ENCODE data around the gene CDKN2C.
"Not testable (repeated sequence)": the region's sequence is repeated elsewhere in the genome, so short reads cannot be mapped to it uniquely, and the experiment has no call there.

CDKN2C gene

GRCh38 chr1:50979937-50980336 is 9.9 kb downstream of the CDKN2C start:
- DNase-seq (ENCODE audit: low spot score) = no peak

GRCh38 chr1:50980505-50980904 is 10.5 kb downstream of the CDKN2C start:
- DNase-seq (ENCODE audit: low spot score) = no peak

- DNase-seq (ENCODE audit: low spot score) = no peak
Observed at GRCh38 chr1:50981741-50982140, 11.7 kb downstream of the CDKN2C start.

DNA sequence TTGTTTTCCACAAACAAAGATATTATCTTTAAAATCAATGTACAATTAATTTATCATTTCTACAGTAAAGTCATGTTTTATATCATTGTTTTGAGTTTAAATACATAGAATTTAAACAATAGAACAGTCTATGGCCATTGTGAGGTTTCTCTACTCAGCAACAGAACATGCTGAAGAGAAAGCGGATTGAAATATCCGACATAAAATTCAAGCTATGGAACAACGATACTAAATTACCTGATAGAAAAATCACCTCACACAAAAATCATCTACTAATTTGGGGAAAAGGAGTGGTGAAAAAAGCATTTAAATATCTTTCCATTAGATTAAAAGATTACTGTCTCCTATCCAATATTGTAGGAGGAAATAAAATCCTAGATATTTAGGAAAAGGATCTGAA is 12.6 kb downstream of the CDKN2C start:
- DNase-seq (ENCODE audit: low spot score) = no peak

GRCh38 chr1:50983219-50983802 is 13.3 kb downstream of the CDKN2C start:
- no peak for DNase-seq (ENCODE audit: low spot score)

- DNase-seq (ENCODE audit: low spot score) = no peak
Observed at GRCh38 chr1:50985094-50985493, 15.0 kb downstream of the CDKN2C start.

DNA sequence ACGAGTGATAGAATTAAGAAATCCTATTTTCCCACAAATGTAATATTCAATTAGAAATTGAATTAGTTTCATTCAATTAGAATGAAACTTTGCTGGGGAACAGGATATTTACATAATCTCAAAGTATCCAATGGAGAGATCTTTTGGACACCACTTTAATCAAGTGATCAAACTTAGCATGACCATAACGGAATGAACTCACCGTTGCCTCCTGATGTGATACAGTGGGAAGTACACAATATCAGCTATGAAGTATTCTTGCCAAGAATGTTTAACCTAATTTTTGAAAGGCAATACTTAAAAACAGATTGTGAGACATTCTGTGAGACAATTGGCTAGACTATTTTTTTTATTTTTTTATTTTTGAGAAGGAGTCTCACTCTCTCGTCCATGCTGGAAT is 16.6 kb downstream of the CDKN2C start:
- DNase-seq (ENCODE audit: low spot score) = no peak

DNA sequence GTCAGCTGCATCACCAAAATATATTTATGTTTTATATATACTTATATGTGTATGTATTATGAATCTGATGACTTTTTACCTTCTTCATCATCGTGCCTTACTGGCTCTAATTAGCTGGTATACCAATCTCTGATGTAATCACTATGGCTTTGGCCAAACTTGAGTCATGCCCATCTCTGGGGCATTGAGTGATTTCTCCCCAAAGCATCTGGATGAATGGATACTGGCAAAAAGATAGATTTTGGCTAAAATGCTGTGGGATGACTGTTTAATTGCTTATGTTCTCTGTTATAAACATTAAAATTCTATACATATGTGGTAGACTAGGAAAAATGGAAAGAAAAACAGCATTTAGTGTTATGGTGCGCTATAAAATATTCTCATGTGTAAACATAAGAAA is 19.6 kb downstream of the CDKN2C start:
- no peak for DNase-seq (ENCODE audit: low spot score)

DNA sequence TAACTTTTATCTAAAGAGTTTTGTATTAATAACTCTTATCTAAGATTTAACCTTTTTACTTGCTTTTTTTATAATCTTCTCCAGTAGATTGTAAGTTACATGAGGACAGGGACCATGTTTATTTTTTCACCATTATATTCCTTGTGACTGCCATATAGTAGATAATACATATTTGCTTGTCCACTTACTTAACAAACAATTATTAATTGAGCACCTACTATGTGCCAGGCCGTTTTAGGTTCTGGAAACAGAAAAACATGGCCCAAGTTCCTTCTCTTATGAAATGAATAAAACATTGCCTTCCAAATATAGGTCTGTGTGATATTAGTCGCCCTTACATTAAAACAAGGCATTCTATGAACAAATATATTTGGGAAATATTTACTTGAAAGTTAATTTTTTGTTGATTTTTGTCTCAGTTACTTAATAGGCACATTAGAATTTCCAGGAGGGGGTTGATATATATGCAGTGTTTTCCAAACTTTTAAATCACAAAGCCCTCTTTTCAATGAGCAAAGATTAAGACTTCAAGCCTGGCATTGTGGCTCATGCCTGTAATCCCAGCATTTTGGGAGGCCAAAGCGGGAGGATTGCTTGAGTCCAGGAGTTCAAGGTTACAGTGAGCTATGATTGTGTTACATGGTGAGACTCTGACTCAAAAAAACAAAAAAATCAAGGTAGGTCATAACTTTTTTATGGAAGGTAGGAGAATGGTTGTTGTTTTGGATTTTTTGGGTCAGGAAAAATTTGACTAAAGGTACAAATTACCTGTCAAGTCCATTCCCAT is 22.7 kb downstream of the CDKN2C start:
- no peak for DNase-seq (ENCODE audit: low spot score)

- no peak for DNase-seq (ENCODE audit: low spot score)
Observed at GRCh38 chr1:50993645-50994044, 23.6 kb downstream of the CDKN2C start.

DNA sequence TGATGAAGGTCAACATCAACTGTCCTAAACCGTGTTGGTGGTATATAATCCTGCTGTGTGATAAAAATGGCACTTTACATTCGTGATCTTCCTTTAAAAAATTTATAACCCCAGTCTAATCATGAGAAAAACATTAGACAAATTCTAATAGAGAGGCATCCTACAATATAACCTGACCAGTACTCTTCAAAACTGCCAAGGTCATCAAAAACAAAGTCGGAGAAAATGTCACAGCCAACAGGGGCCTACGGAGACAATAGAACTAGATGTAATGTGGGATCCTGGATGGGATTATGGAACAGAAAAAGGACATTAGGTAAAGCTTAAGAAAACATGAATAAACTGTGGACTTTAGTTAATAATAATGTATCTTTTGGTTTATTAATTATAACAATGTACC is 25.0 kb downstream of the CDKN2C start:
- no peak for DNase-seq (ENCODE audit: low spot score)

GRCh38 chr1:50995651-50996050 is 25.6 kb downstream of the CDKN2C start:
- no peak for DNase-seq (ENCODE audit: low spot score)

GRCh38 chr1:50996083-50996482 is 26.0 kb downstream of the CDKN2C start:
- DNase-seq (ENCODE audit: low spot score) = no peak

GRCh38 chr1:50999375-50999774 is 29.3 kb downstream of the CDKN2C start:
- DNase-seq (ENCODE audit: low spot score) = not testable (repeated sequence)

- no peak for DNase-seq (ENCODE audit: low spot score)
Observed at GRCh38 chr1:51000160-51000559, 30.1 kb downstream of the CDKN2C start.

DNA sequence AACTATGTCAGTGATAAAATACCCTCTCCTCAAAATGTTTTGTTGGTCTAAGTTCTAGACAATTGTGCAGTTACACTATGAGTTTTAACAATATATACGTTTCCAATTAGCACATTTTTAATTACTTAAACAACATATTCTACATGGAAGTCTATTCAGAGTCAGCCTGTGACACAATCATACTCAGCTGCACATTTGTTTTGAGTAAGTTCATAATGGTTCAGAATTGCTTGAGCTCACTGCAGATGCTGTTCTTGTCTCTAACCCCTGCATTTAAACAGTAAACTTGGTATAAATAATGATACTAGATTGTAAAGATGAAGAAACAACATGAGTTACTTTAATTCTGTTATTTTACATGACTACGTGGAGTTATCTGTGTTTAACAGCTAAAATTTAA is 30.6 kb downstream of the CDKN2C start:
- DNase-seq (ENCODE audit: low spot score) = no peak

DNA sequence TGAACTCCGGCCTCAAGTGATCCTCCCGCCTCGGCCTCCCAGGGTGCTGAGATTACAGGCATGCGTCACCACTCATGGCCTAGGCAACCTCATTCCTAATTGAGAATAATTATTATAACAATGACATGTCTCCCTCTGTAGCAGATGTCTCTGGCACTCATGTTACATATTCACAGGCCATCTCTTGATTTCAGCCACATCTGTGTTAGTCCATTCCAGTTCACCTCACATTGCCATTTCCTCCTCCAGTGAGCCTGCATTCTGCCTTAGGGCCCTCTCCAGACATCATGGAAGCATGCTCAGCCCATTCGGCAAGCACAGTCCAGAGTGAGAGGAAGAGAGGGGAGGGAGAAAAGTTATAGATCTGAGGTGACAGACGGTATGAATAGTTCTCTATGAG is 32.5 kb downstream of the CDKN2C start:
- no peak for DNase-seq (ENCODE audit: low spot score)

GRCh38 chr1:51005549-51005948 is 35.5 kb downstream of the CDKN2C start:
- DNase-seq (ENCODE audit: low spot score) = not testable (repeated sequence)

DNA sequence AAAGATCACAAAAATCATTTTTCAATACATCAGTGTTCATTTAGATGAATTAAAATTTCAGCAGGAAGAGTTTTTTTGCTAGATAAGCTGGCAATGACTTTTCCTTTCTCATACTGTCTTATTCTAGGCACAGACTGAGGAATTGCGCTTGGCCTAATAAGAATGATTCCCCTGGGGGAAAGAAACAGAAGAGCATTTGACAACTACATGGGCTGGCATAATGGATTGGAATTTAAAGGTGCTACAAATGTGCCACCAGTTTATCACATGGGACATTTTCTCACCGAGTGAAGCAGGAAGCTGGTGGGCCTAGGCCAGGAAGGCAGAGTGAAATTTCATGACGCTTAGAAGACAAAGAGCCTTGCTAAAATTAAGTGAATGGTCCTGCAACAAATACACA is 39.3 kb downstream of the CDKN2C start:
- no peak for DNase-seq (ENCODE audit: low spot score)

GRCh38 chr1:51014878-51015277 is 44.8 kb downstream of the CDKN2C start:
- DNase-seq (ENCODE audit: low spot score) = no peak

GRCh38 chr1:51019811-51020210 is 49.8 kb downstream of the CDKN2C start:
- no peak for DNase-seq (ENCODE audit: low spot score)

Data from HuH-7.5 (cell line).